Activated CD4-positive, alpha-beta T cell treated with anti-CD3 and anti-CD28 coated beads for 36 hours (primary cell): Measurements from ENCODE around the gene EXOC6B. TPM values are rescaled to one million over a fixed set of nuclear protein-coding genes. Genes with fewer than 3 reads are reported as not detected.

Experiments
- ATAC-seq: fragments of 200-7000 bp; cut with Tn5 transposase; one replicate; pipeline ENCODE4 v1.10.0; 2021; ENCODE audit warnings: mild to moderate bottlenecking, moderate library complexity
- CTCF ChIA-PET: fragments of 350-600 bp; sonication (Branson Sonifier 250); formaldehyde crosslinking; loops from one replicate; lab custom pipeline; 2021; ENCODE audit warnings: antibody characterized with exemption; lab: Charles Lee
- POLR2A ChIA-PET: fragments of 350-600 bp; sonication (Branson Sonifier 250); formaldehyde crosslinking; loops from one replicate; lab custom pipeline; 2021; ENCODE audit warnings: antibody characterized with exemption, inconsistent platforms; lab: Charles Lee
- DNase-seq: peaks from one replicate; pipeline ENCODE4 v3.0.0-alpha.2; 2020
- H3K27ac Mint-ChIP-seq: one replicate; pipeline ENCODE4 v1.8.0; 2021; ENCODE audit warnings: mixed read lengths
- H3K27me3 Mint-ChIP-seq: one replicate; pipeline ENCODE4 v1.8.0; 2021; ENCODE audit warnings: mixed read lengths
- H3K36me3 Mint-ChIP-seq: one replicate; pipeline ENCODE4 v1.8.0; 2021; ENCODE audit warnings: low read depth, mixed read lengths
- H3K4me1 Mint-ChIP-seq: one replicate; pipeline ENCODE4 v1.8.0; 2021; ENCODE audit warnings: mixed read lengths
- H3K4me3 Mint-ChIP-seq: one replicate; pipeline ENCODE4 v1.8.0; 2021; ENCODE audit warnings: mild to moderate bottlenecking, moderate library complexity, mixed read lengths
- H3K9me3 Mint-ChIP-seq: one replicate; pipeline ENCODE4 v1.8.0; 2021; ENCODE audit warnings: low read depth, mixed read lengths
- intact Hi-C, 2 experiments: fragments of 100-400 bp; cut with DNase I in 1 of 2; cut with micrococcal nuclease in 1 of 2; formaldehyde crosslinking; loops; one replicate each; pipeline versions ENCODE4 v1.14.2 to v1.15.1; 2022 to 2024; cut with DNase I, micrococcal nuclease
- total RNA-seq, 2 experiments: library from RNA; stranded (reverse); gene quantifications; one replicate each; pipeline ENCODE4 v1.2.3, GENCODE V29; 2021

Gene EXOC6B
- total RNA-seq, 2 experiments from 2014 or later: 7.0 to 9.0 TPM

GRCh38 chr2:72789241-72789640 lies 36.6 kb downstream of the EXOC6B start:
- intact Hi-C loops: no loop called here
- no peak for ATAC-seq
- Mint-ChIP-seq H3K4me3 (no peak overlapping the region), H3K27ac (no peak overlapping the region), H3K9me3 (peaks cover 3% of the 10 kb centered on the region), H3K4me1 (peaks cover 4% of the 10 kb centered on the region), H3K27me3 (no peaks in the 10 kb centered on the region), H3K36me3 (peaks cover 6% of the 10 kb centered on the region)
- ChIA-PET POLR2A (no interaction called here), CTCF (interaction anchor here (0.6 to 1.4 kb wide), 3 partner anchors 9 to 104 kb away, joined by 3 to 6 read pairs (median 3); no protein-coding TSS in a partner anchor)
- DNase-seq: no peak

DNA sequence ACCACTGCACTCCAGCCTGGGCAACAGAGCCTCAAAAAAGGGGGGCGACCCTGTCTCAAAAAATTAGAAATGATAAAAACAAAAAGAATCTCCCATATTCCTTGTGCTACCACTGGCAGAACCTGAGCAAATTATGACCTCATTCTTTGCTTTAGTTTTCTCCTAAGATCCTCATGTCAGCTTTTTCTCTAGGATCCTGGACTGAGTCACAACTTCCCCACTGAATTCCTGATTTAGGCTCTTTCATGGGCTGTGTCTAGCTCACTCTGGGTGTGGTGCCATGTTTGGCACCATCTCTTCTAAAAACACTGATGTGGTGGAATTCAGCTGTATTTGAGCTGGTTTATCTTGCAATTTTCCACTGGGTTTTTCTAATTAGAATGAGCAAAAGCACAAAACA lies 37.1 kb downstream of the EXOC6B start:
- ATAC-seq (no peak), DNase-seq (no peak)
- ChIA-PET CTCF (interaction anchor here (0.6 to 1.4 kb wide), 3 partner anchors 8 to 105 kb away, joined by 3 to 6 read pairs (median 3); no protein-coding TSS in a partner anchor), POLR2A (no interaction called here)
- Mint-ChIP-seq H3K9me3 (peaks cover 3% of the 10 kb centered on the region), H3K27me3 (no peaks in the 10 kb centered on the region), H3K4me3 (no peak overlapping the region), H3K27ac (no peak overlapping the region), H3K36me3 (peaks cover 7% of the 10 kb centered on the region), H3K4me1 (no peaks in the 10 kb centered on the region)
- intact Hi-C loops: no loop called here

DNA sequence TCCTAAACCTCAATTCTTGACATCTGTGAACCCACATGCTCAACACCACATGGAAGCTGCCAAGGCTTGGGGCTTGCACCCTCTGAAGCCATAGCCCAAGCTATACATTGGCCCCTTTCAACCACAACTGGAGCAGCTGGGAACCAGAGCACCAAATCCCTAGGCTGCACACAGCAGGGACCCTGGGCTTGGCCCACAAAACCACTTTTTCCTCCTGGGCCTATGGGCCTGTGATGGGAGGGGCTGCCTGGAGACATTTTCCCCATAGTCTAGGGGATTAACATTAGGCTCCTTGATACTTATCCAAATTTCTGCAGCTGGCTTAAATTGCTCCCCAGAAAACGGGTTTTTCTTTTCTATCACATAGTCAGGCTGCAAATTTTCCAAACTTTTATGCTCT lies 40.3 kb downstream of the EXOC6B start:
- ATAC-seq: no peak
- Mint-ChIP-seq H3K4me1 (no peaks in the 10 kb centered on the region), H3K36me3 (peaks cover 4% of the 10 kb centered on the region), H3K27me3 (no peaks in the 10 kb centered on the region), H3K27ac (no peak overlapping the region), H3K9me3 (no peaks in the 10 kb centered on the region), H3K4me3 (no peak overlapping the region)
- ChIA-PET CTCF (interaction anchor here (0.7 kb wide), 1 partner anchor 387 kb away, joined by 3 read pairs; no protein-coding TSS in a partner anchor), POLR2A (no interaction called here)
- DNase-seq: no peak
- intact Hi-C loops: no loop called here

GRCh38 chr2:72782520-72782919 lies 43.3 kb downstream of the EXOC6B start:
- CTCF ChIA-PET: interaction anchor here (0.6 kb wide), 1 partner anchor 78 kb away, joined by 3 read pairs; no protein-coding TSS in a partner anchor
- Mint-ChIP-seq H3K27me3 (no peaks in the 10 kb centered on the region), H3K4me3 (no peak overlapping the region), H3K36me3 (peaks cover 4% of the 10 kb centered on the region), H3K9me3 (no peaks in the 10 kb centered on the region), H3K27ac (no peak overlapping the region), H3K4me1 (peaks cover 3% of the 10 kb centered on the region)
- POLR2A ChIA-PET: no interaction called here
- no peak for ATAC-seq
- no peak for DNase-seq
- intact Hi-C loops: no loop called here

- Mint-ChIP-seq H3K9me3 (no peaks in the 10 kb centered on the region), H3K4me3 (no peak overlapping the region), H3K27me3 (no peaks in the 10 kb centered on the region), H3K4me1 (peaks cover 3% of the 10 kb centered on the region), H3K27ac (no peak overlapping the region), H3K36me3 (peaks cover 4% of the 10 kb centered on the region)
- intact Hi-C loops: no loop called here
- no peak for DNase-seq
- ChIA-PET POLR2A (no interaction called here), CTCF (interaction anchor here (0.5 to 1.9 kb wide), 6 partner anchors 8 to 1919 kb away, joined by 3 to 8 read pairs (median 4); no protein-coding TSS in a partner anchor)
- no peak for ATAC-seq
Observed at GRCh38 chr2:72781480-72781879, 44.4 kb downstream of the EXOC6B start.

DNA sequence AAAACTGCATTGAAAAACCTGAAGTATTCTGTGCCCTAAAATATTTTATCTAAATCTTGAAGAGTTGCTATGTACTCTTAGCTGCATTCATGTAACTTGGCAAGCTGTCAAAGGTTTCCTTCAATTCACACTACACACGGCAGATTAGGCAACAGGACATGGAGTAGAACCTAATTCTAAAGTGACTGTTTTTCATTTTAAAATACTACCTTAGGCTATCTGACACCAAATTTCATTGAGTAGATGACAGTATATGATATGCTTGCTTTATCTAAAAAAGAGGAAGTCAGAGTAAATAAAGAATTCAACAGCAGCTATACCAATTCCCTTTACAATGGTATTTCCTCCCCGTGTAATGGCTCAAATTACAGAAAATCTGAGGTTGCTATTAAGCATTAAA lies 45.4 kb downstream of the EXOC6B start:
- Mint-ChIP-seq H3K36me3 (peaks cover 4% of the 10 kb centered on the region), H3K27ac (no peak overlapping the region), H3K9me3 (no peaks in the 10 kb centered on the region), H3K4me3 (no peak overlapping the region), H3K27me3 (no peaks in the 10 kb centered on the region), H3K4me1 (peaks cover 3% of the 10 kb centered on the region)
- ChIA-PET POLR2A (no interaction called here), CTCF (interaction anchor here (0.7 to 1.9 kb wide), 8 partner anchors 9 to 397 kb away, joined by 3 to 8 read pairs (median 4); no protein-coding TSS in a partner anchor)
- no peak for DNase-seq
- no peak for ATAC-seq
- intact Hi-C loops: no loop called here

- peaks cover 3% of the 10 kb centered on the region for H3K4me1 Mint-ChIP-seq
- ChIA-PET POLR2A (interaction anchor here (0.6 kb wide), 1 partner anchor 70 kb away, joined by 3 read pairs; no protein-coding TSS in a partner anchor), CTCF (interaction anchor here (0.6 to 1.9 kb wide), 6 partner anchors 8 to 82 kb away, joined by 3 to 8 read pairs (median 4); no protein-coding TSS in a partner anchor)
- intact Hi-C loops: loop anchor here (2.0 to 5.0 kb wide), 2 partner anchors 45 to 293 kb away; partner anchors contain the start of gene SFXN5 (in 1 of the 2)
- no peak overlapping the region for H3K4me3 Mint-ChIP-seq
- peaks cover 2% of the 10 kb centered on the region for H3K36me3 Mint-ChIP-seq
- H3K27me3 Mint-ChIP-seq: no peaks in the 10 kb centered on the region
- H3K9me3 Mint-ChIP-seq: no peaks in the 10 kb centered on the region
- no peak overlapping the region for H3K27ac Mint-ChIP-seq
- ATAC-seq (no peak), DNase-seq (no peak)
Observed at GRCh38 chr2:72779495-72779894, 46.3 kb downstream of the EXOC6B start.

- POLR2A ChIA-PET: no interaction called here
- H3K27me3 Mint-ChIP-seq: no peaks in the 10 kb centered on the region
- CTCF ChIA-PET: interaction anchor here (0.8 to 1.5 kb wide), 4 partner anchors 9 to 85 kb away, joined by 3 to 6 read pairs (median 5); no protein-coding TSS in a partner anchor
- no peaks in the 10 kb centered on the region for H3K36me3 Mint-ChIP-seq
- no peak overlapping the region for H3K4me3 Mint-ChIP-seq
- no peak overlapping the region for H3K27ac Mint-ChIP-seq
- no peaks in the 10 kb centered on the region for H3K9me3 Mint-ChIP-seq
- H3K4me1 Mint-ChIP-seq: peaks cover 3% of the 10 kb centered on the region
- DNase-seq (no peak), ATAC-seq (peak; percentile 70)
- intact Hi-C loops: loop anchor here (2.0 to 5.0 kb wide), 2 partner anchors 46 to 294 kb away; partner anchors contain the start of gene SFXN5 (in 1 of the 2)
Observed at GRCh38 chr2:72778410-72778809, 47.4 kb downstream of the EXOC6B start.

GRCh38 chr2:72770879-72771461 lies 54.9 kb downstream of the EXOC6B start:
- no peaks in the 10 kb centered on the region for H3K36me3 Mint-ChIP-seq
- H3K9me3 Mint-ChIP-seq: no peaks in the 10 kb centered on the region
- no peak overlapping the region for H3K27ac Mint-ChIP-seq
- intact Hi-C loops: loop anchor here (1.0 to 5.0 kb wide), 7 partner anchors 88 to 406 kb away; partner anchors contain the start of gene SPR (in 1 of the 2)
- DNase-seq (peak; percentile 71), ATAC-seq (no peak)
- H3K27me3 Mint-ChIP-seq: no peaks in the 10 kb centered on the region
- H3K4me3 Mint-ChIP-seq: no peak overlapping the region
- no peaks in the 10 kb centered on the region for H3K4me1 Mint-ChIP-seq
- ChIA-PET CTCF (interaction anchor here (0.9 to 3.3 kb wide), 4 partner anchors 89 to 122 kb away, joined by 7 to 42 read pairs (median 24); no protein-coding TSS in a partner anchor), POLR2A (no interaction called here)

DNA sequence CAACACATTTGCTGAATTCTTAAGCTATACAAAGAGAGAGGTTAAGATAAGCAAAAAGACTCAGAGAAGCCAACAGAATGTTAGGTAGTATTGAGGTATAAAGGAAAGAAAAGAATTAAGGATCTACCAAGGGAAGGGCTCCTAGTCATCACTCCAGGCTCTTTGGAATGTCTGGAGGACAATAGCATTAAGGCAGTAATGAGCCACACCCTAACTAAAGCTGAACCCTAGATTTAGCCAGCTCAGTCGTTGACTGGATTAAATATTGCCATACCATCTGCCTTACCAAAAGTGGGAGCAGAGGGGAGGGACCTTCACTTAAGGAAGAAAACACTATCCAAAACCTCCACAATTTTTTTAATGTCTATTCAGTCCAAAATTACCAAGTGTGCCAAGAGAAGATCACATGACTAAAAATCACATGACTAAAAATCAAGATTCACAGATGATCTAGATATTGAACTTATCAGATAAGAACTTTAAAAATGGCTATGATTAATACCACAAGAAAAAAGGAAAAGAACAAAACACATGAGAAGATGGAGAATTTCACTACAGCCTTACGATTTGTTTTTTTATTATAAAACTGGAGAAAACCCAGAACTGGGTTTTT lies 59.7 kb downstream of the EXOC6B start:
- Mint-ChIP-seq H3K4me3 (no peak overlapping the region), H3K36me3 (peaks cover 12% of the 10 kb centered on the region), H3K4me1 (no peaks in the 10 kb centered on the region), H3K27ac (no peak overlapping the region), H3K27me3 (no peaks in the 10 kb centered on the region), H3K9me3 (peaks cover 8% of the 10 kb centered on the region)
- no peak for ATAC-seq
- ChIA-PET CTCF (interaction anchor here (0.7 to 1.4 kb wide), 3 partner anchors 95 to 132 kb away, joined by 3 read pairs; no protein-coding TSS in a partner anchor), POLR2A (no interaction called here)
- intact Hi-C loops: loop anchor here in 1 of 2 experiments (10.0 kb wide), 1 partner anchor 409 kb away; no protein-coding TSS in a partner anchor
- DNase-seq: no peak

- ChIA-PET CTCF (interaction anchor here (1.2 kb wide), 1 partner anchor 100 kb away, joined by 3 read pairs; no protein-coding TSS in a partner anchor), POLR2A (no interaction called here)
- H3K27me3 Mint-ChIP-seq: no peaks in the 10 kb centered on the region
- no peaks in the 10 kb centered on the region for H3K4me1 Mint-ChIP-seq
- H3K36me3 Mint-ChIP-seq: peaks cover 17% of the 10 kb centered on the region
- H3K4me3 Mint-ChIP-seq: no peak overlapping the region
- no peak overlapping the region for H3K27ac Mint-ChIP-seq
- intact Hi-C loops: loop anchor here in 1 of 2 experiments (10.0 kb wide), 1 partner anchor 413 kb away; no protein-coding TSS in a partner anchor
- ATAC-seq (no peak), DNase-seq (no peak)
- peaks cover 8% of the 10 kb centered on the region for H3K9me3 Mint-ChIP-seq
Observed at GRCh38 chr2:72762276-72762675, 63.6 kb downstream of the EXOC6B start.
